Measurements from ENCODE around the gene HIVEP3.

DNA sequence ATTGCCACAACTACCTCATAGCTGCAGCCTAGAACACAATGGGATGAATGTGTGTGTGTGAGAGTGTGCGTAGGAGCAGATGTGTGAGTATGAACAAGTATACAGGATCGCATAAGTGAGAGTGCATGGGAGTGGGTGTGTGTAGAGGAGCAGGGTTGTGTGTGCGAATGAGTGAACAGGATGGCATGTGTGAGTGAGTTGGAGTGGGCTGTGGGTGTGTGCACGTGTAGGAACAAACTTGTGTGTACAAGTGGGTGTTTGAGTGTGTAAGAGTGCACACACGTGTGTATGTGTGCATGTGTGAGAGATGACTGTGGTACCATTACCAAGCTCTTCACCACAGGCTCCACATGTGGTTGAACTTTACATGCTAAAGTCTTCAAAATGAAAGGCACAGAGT, 258.8 kb downstream of the HIVEP3 start:
- TF ChIP-seq SMAD3 (CRISPR knock-in tag; IDR thresholded peaks at IDR 0.05; ENCODE audit: borderline replicate concordance) (no peak), ETV6 (CRISPR knock-in tag; IDR thresholded peaks at IDR 0.05) (no peak)
- TF ChIP-seq, protein P1, sequence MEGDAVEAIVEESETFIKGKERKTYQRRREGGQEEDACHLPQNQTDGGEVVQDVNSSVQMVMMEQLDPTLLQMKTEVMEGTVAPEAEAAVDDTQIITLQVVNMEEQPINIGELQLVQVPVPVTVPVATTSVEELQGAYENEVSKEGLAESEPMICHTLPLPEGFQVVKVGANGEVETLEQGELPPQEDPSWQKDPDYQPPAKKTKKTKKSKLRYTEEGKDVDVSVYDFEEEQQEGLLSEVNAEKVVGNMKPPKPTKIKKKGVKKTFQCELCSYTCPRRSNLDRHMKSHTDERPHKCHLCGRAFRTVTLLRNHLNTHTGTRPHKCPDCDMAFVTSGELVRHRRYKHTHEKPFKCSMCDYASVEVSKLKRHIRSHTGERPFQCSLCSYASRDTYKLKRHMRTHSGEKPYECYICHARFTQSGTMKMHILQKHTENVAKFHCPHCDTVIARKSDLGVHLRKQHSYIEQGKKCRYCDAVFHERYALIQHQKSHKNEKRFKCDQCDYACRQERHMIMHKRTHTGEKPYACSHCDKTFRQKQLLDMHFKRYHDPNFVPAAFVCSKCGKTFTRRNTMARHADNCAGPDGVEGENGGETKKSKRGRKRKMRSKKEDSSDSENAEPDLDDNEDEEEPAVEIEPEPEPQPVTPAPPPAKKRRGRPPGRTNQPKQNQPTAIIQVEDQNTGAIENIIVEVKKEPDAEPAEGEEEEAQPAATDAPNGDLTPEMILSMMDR (IDR thresholded peaks at IDR 0.05): no peak
- TF ChIP-seq, protein P2, sequence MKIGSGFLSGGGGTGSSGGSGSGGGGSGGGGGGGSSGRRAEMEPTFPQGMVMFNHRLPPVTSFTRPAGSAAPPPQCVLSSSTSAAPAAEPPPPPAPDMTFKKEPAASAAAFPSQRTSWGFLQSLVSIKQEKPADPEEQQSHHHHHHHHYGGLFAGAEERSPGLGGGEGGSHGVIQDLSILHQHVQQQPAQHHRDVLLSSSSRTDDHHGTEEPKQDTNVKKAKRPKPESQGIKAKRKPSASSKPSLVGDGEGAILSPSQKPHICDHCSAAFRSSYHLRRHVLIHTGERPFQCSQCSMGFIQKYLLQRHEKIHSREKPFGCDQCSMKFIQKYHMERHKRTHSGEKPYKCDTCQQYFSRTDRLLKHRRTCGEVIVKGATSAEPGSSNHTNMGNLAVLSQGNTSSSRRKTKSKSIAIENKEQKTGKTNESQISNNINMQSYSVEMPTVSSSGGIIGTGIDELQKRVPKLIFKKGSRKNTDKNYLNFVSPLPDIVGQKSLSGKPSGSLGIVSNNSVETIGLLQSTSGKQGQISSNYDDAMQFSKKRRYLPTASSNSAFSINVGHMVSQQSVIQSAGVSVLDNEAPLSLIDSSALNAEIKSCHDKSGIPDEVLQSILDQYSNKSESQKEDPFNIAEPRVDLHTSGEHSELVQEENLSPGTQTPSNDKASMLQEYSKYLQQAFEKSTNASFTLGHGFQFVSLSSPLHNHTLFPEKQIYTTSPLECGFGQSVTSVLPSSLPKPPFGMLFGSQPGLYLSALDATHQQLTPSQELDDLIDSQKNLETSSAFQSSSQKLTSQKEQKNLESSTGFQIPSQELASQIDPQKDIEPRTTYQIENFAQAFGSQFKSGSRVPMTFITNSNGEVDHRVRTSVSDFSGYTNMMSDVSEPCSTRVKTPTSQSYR (CRISPR knock-in tag; IDR thresholded peaks at IDR 0.05): no peak

All from WTC11 (cell line).